ENCODE results near the gene NLRC5. TPM values are rescaled to one million over a fixed set of nuclear protein-coding genes. Genes with fewer than 3 reads are reported as not detected.

Gene NLRC5
- total RNA-seq, 3 donors from 2014 or later (not counting 1 experiment from before 2014, with no cell fraction given) = 320 to 563 (median 535) TPM

GRCh38 chr16:57022445-57022844 is 33.1 kb downstream of the NLRC5 start:
- no peaks in the 10 kb centered on the region for H3K9me3 Mint-ChIP-seq
- Histone ChIP-seq H3K36me3 (ENCODE audit: control insufficient read depth, insufficient read depth, low read length) (peaks cover 82% of the 10 kb centered on the region), H3K4me1 (ENCODE audit: control insufficient read depth, insufficient read depth, low read length) (peaks cover 57% of the 10 kb centered on the region), H3K27me3 (ENCODE audit: control insufficient read depth, insufficient read depth, low read length) (no peaks in the 10 kb centered on the region), H3K27ac (ENCODE audit: low read length) (peak overlapping the region; percentile 49), H3K9me3 (ENCODE audit: control insufficient read depth, insufficient read depth, low read length) (no peaks in the 10 kb centered on the region), H3K4me3 (ENCODE audit: low read length) (no peak overlapping the region)
- peak overlapping the region; percentile 74 to 76 for H3K27ac Mint-ChIP-seq
- peak overlapping the region; percentile 35 for H3K4me3 Mint-ChIP-seq
- ATAC-seq (peak in 2 of 3 donors; percentile 46 to 52), DNase-seq (peak in 1 of 2 donors; percentile 68)
- WGBS (ENCODE audit: insufficient coverage) = 50% methylated on average over 7 of the region's 7 CpGs
- peaks cover 31 to 56% of the 10 kb centered on the region in 2 donors for H3K4me1 Mint-ChIP-seq
- intact Hi-C loops (cut with micrococcal nuclease) = no loop called here
- H3K36me3 Mint-ChIP-seq = peaks cover 27% of the 10 kb centered on the region
- no peaks in the 10 kb centered on the region for H3K27me3 Mint-ChIP-seq (ENCODE audit: low read depth in 2 of 2)
- TF ChIP-seq CTCF (IDR thresholded peaks at IDR 0.05) = no peak

GRCh38 chr16:57023541-57024249 is 34.3 kb downstream of the NLRC5 start:
- Histone ChIP-seq H3K4me1 (ENCODE audit: control insufficient read depth, insufficient read depth, low read length) (peaks cover 70% of the 10 kb centered on the region), H3K9me3 (ENCODE audit: control insufficient read depth, insufficient read depth, low read length) (no peaks in the 10 kb centered on the region), H3K27me3 (ENCODE audit: control insufficient read depth, insufficient read depth, low read length) (no peaks in the 10 kb centered on the region), H3K27ac (ENCODE audit: low read length) (peak overlapping the region; percentile 62), H3K36me3 (ENCODE audit: control insufficient read depth, insufficient read depth, low read length) (peaks cover 77% of the 10 kb centered on the region), H3K4me3 (ENCODE audit: low read length) (no peak overlapping the region)
- Mint-ChIP-seq H3K27me3 (ENCODE audit: low read depth in 2 of 2) (no peaks in the 10 kb centered on the region), H3K36me3 (peaks cover 24% of the 10 kb centered on the region), H3K27ac (peak overlapping the region; percentile 74), H3K9me3 (no peaks in the 10 kb centered on the region), H3K4me1 (peaks cover 28 to 55% of the 10 kb centered on the region in 2 donors), H3K4me3 (peak overlapping the region; percentile 41)
- no peak for TF ChIP-seq CTCF (IDR thresholded peaks at IDR 0.05)
- 56% methylated on average over 8 of the region's 8 CpGs for WGBS (ENCODE audit: insufficient coverage)
- DNase-seq = peak in 1 of 2 donors; percentile 94
- peak; percentile 66 to 85 (median 72) for ATAC-seq
- intact Hi-C loops (cut with micrococcal nuclease) = no loop called here

GRCh38 chr16:57024894-57025680 is 35.7 kb downstream of the NLRC5 start:
- Histone ChIP-seq H3K27me3 (ENCODE audit: control insufficient read depth, insufficient read depth, low read length) (no peaks in the 10 kb centered on the region), H3K4me3 (ENCODE audit: low read length) (no peak overlapping the region), H3K27ac (ENCODE audit: low read length) (no peak overlapping the region), H3K9me3 (ENCODE audit: control insufficient read depth, insufficient read depth, low read length) (no peaks in the 10 kb centered on the region), H3K36me3 (ENCODE audit: control insufficient read depth, insufficient read depth, low read length) (peaks cover 71% of the 10 kb centered on the region), H3K4me1 (ENCODE audit: control insufficient read depth, insufficient read depth, low read length) (peaks cover 84% of the 10 kb centered on the region)
- no peak for TF ChIP-seq CTCF (IDR thresholded peaks at IDR 0.05)
- Mint-ChIP-seq H3K36me3 (peaks cover 15% of the 10 kb centered on the region), H3K9me3 (peaks cover 0 to 1% of the 10 kb centered on the region in 2 donors), H3K4me3 (no peak overlapping the region), H3K27me3 (ENCODE audit: low read depth in 2 of 2) (no peaks in the 10 kb centered on the region), H3K4me1 (peaks cover 34 to 56% of the 10 kb centered on the region in 2 donors), H3K27ac (peak overlapping the region in 1 of 2 donors; percentile 74)
- DNase-seq (no peak), ATAC-seq (no peak)
- intact Hi-C loops (cut with micrococcal nuclease) = no loop called here
- WGBS (ENCODE audit: insufficient coverage) = 92% methylated on average over 19 of the region's 19 CpGs

Data from natural killer cell (primary cell).